AG09309 (cell line): ENCODE measurements around the gene RAB1A.

Source experiments
- DNase-seq: peaks from one replicate; pipeline ENCODE4 v3.0.0-alpha.2; 2010; ENCODE audit warnings: low read depth
- H3K4me3 ChIP-seq: 2 replicates; pipeline ENCODE4 v1.5.1; 2011; ENCODE audit warnings: mild to moderate bottlenecking, low read depth, low read length, moderate library complexity; ENCODE audit not compliant: control insufficient read depth
- CTCF ChIP-seq: IDR thresholded peaks from 2 replicates; pipeline ENCODE4 v1.5.1; 2011; ENCODE audit warnings: mild to moderate bottlenecking, low read depth, low read length, inconsistent platforms; ENCODE audit not compliant: insufficient read depth, control insufficient read depth; ENCODE audit errors: missing control alignments

The RAB1A gene

DNA sequence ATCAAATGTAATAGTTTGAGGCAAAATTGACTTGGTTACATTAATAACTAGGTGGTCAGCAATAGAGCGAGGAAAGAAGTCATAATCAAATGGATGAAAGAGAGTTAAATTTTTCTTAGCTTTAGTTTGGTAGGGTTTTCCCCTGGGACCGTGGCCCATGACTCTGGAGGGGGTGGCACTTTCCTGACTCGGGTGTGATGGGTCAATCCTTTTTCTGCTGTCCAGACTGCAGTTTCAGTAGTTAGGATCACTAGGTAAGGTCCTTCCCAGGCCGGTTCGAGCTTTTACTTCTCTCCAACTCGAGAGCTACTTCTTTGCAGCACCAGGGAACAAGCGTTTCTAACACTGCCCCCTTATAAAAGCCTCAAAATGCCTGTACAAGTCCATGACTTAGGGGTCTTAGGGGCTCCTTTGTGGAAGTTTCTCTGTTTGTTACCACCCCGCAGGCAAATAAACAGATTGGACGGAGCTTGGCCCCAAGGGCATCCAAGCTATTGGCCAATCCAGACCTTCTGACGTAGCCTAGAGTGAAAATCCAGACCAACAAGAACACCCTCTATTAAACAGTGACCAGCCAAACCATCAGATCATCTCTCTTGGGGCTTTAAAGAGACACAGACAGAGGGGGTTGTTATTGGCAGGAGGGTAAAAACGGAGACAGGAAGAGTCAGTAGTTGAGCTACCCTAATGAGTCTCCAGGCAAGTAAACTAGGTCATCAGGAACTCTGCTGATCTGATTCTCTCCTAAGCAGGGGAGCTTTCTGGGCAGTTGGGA is 83.1 kb downstream of the RAB1A start:
- no peak for DNase-seq
- no peak for TF ChIP-seq CTCF
- no peak overlapping the region for H3K4me3 ChIP-seq

GRCh38 chr2:65045651-65046050 is 84.3 kb downstream of the RAB1A start:
- H3K4me3 ChIP-seq: no peak overlapping the region
- DNase-seq: no peak

GRCh38 chr2:65044097-65044735 is 85.7 kb downstream of the RAB1A start:
- no peak overlapping the region for H3K4me3 ChIP-seq
- no peak for TF ChIP-seq CTCF
- no peak for DNase-seq

More at GRCh38 chr2:65045651-65046050, 84.3 kb downstream of the RAB1A start:
- no peak for TF ChIP-seq CTCF

GRCh38 chr2:65043001-65043400 is 86.9 kb downstream of the RAB1A start:
- no peak overlapping the region for H3K4me3 ChIP-seq
- TF ChIP-seq CTCF: no peak
- DNase-seq: no peak

DNA sequence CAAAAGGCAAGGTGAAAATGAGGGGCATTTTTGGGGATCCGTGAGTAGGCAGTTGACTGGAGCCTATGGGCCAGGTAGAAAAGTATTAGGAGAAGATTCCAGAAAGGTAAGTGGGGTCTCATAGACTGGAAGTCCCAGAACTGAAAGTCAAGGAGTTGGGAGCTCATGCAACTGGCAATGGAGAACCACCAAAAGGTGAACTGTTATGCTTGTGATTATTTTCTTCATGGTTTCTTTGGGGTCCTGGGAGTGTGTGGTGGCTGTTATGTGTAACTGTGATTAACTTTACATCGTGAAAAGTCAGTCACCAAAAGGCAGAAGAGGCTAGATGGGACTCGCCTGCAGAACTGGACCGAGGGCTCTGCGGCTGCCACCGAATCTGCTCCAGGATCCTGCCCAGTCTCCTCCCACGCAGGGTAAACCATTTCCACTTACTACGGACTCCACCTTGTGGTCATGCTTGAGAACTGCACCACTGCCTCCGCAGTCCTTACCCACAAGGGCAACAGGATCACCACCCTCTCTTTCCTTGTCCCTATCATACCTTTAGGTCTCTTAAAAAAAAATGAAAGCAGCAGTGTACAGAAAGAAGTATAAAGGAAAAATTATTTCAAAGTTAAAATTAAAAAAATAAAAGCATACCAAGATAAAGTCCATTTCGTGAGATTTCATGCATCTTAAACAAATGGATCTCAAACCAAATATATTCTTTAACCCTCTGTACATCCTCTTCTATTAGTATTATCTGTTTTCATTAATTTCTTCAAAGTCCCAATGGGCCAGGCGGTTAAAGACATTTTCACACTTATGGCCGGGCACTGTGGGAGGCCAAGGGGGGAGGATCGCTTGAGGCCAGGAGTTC is 89.3 kb downstream of the RAB1A start:
- H3K4me3 ChIP-seq: no peak overlapping the region; the same call in 1 of the 2 replicates
- TF ChIP-seq CTCF: peak; percentile 92
- DNase-seq: peak; percentile 61

DNA sequence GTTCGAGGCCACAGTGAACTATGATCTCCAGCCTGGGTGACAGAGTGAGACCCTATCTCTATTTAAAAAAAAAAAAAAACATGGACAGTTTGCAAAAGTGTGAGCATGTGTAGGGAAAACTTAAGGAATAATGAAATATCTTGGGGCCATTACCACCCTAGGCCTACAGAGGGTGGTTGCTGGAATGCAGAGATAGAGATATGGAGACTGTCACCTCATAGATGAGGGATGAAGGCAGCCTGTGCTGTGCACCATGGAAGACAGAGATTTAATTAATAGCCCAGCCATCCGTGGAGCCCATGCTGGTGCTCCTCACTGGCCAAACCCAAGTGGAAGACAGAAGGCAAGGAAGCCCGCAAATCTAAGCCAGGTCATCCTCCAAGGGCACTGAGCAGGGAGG is 90.3 kb downstream of the RAB1A start:
- no peak for TF ChIP-seq CTCF
- no peak for DNase-seq
- no peak overlapping the region for H3K4me3 ChIP-seq
